HG03520 (cell line): Measurements from ENCODE around the gene SPATA31A7.
"Not testable (repeated sequence)": the region's sequence is repeated elsewhere in the genome, so short reads cannot be mapped to it uniquely, and the experiment has no call there.

Experiments used
- ATAC-seq: cut with Tn5 transposase; IDR thresholded peaks from one replicate; pipeline ENCODE4 v1.9.1; 2021; ENCODE audit warnings: mild to moderate bottlenecking, moderate library complexity; ENCODE audit not compliant: unreplicated experiment

Gene SPATA31A7

DNA sequence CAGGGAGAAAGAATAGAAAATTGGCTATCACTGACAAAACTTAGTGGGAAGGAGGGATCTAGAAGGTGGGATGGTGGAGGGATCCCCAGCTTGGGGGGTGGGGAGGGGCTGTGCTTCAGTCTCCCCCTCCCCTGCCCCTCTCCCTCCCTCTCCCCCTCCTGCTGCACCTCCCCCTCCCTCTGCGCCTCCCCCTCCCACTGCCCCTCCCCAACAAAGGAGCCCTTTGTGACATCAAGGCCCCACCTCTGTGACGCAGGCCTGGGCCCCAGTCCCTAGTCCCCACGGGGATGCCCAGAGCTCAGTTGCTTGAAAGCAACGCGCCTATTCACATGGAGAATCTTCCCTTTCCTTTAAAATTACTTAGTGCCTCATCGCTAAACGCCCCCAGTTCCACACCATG, at the start of gene SPATA31A7:
Gene SPATA31A7, plus strand, starts transcription at position 301 of the 400 bp plus-strand sequence. Its CDS starts 29 bp downstream, at position 330.
- not testable (repeated sequence) for ATAC-seq

DNA sequence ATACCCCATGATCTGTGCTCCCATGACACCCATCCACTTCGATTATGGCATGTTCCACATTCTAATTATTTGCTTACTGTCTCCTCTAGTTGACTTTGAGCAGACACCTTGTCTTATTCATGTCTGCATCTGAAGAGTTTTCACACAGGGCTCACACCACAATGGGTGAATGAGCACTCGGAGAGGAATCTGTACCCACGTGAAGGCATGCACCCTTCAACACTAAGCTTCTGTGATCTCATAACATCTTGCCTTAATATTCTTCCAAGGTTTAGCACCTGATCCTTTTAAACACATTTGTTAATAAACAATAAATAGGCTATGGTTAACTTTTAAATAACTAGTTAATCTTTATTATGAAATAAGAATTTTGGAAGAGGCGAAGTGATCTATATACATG, 36.6 kb downstream of the SPATA31A7 start:
- not testable (repeated sequence) for ATAC-seq
